Activated CD4-positive, alpha-beta memory T cell treated with anti-CD3 and anti-CD28 coated beads, Interleukin-2, amount 10 ng/mL, durations not matched to agents 7 days and 5 days (primary cell): ENCODE measurements around the gene ABL2. TPM values are rescaled to one million over a fixed set of nuclear protein-coding genes. Genes with fewer than 3 reads are reported as not detected.
"Not testable (repeated sequence)": the region's sequence is repeated elsewhere in the genome, so short reads cannot be mapped to it uniquely, and the experiment has no call there.

Experiments used
- CTCF ChIA-PET: fragments of 350-600 bp; sonication (Branson Sonifier 250); formaldehyde crosslinking; loops from one replicate; lab custom pipeline; 2021; ENCODE audit warnings: antibody characterized with exemption, inconsistent platforms; lab: Charles Lee
- POLR2A ChIA-PET: fragments of 350-600 bp; sonication (Branson Sonifier 250); formaldehyde crosslinking; loops from one replicate; lab custom pipeline; 2021; ENCODE audit warnings: antibody characterized with exemption; lab: Charles Lee
- DNase-seq: peaks from one replicate; pipeline ENCODE4 v3.0.0-alpha.2; 2020
- H3K27ac Mint-ChIP-seq: one replicate; pipeline ENCODE4 v1.8.0; 2021; ENCODE audit warnings: mild to moderate bottlenecking, mixed read lengths
- H3K27me3 Mint-ChIP-seq: one replicate; pipeline ENCODE4 v1.8.0; 2021; ENCODE audit warnings: mixed read lengths
- H3K36me3 Mint-ChIP-seq: one replicate; pipeline ENCODE4 v1.8.0; 2021; ENCODE audit warnings: low read depth, mixed read lengths
- H3K4me1 Mint-ChIP-seq: one replicate; pipeline ENCODE4 v1.8.0; 2021; ENCODE audit warnings: mixed read lengths
- H3K4me3 Mint-ChIP-seq: one replicate; pipeline ENCODE4 v1.8.0; 2021; ENCODE audit warnings: mild to moderate bottlenecking, mixed read lengths
- H3K9me3 Mint-ChIP-seq: one replicate; pipeline ENCODE4 v1.8.0; 2021; ENCODE audit warnings: mixed read lengths
- total RNA-seq, 2 experiments: library from RNA; stranded (reverse); gene quantifications; one replicate each; pipeline ENCODE4 v1.2.3, GENCODE V29; 2021

The ABL2 gene
- total RNA-seq, 2 experiments from 2014 or later: 8.6 to 9.3 TPM

DNA sequence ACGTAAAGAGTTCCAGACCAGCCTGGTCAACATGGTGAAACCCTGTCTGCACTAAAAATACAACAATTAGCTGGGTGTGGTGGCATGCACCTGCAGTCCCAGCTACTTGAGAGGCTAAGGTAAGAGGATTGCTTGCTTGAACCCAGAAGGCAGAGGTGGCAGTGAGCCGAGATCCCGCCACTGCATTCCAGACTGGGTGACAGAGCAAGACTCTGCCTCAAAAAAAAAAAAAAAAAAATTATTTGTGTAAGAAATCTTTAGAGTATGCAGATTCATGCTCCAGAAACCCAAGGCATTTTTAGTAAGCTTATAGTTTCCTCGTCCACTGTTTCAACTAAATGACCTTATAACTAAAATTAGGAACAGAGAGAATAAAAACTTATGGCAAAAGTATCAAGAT, 51.3 kb downstream of the ABL2 start:
- ChIA-PET POLR2A (no interaction called here), CTCF (no interaction called here)
- H3K27me3 Mint-ChIP-seq: no peaks in the 10 kb centered on the region

DNA sequence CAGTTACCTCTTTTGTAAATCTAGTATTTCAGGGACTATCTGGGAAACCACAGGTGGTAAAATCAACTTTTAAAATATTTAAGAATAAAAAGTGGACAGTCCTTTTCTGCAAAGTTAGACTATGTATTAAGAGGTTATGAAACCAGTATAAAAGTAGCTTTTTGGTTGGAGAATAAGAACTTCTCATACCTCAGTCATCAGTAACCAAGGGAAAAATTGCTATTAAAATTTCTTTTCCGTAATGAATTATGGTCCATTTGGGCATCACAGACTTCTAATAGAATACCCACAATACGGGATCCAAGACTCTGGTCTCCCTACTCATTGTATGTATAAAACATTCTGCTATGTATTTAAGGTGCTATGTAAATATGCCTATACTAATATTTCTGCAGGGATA, 51.9 kb downstream of the ABL2 start:
- CTCF ChIA-PET: no interaction called here
- POLR2A ChIA-PET: no interaction called here

More for the DNA sequence above, 51.3 kb downstream of the ABL2 start:
- peaks cover 2% of the 10 kb centered on the region for H3K36me3 Mint-ChIP-seq
- no peaks in the 10 kb centered on the region for H3K4me1 Mint-ChIP-seq
- H3K9me3 Mint-ChIP-seq: no peaks in the 10 kb centered on the region
- H3K4me3 Mint-ChIP-seq: no peak overlapping the region
- no peak for DNase-seq
- no peak overlapping the region for H3K27ac Mint-ChIP-seq

DNA sequence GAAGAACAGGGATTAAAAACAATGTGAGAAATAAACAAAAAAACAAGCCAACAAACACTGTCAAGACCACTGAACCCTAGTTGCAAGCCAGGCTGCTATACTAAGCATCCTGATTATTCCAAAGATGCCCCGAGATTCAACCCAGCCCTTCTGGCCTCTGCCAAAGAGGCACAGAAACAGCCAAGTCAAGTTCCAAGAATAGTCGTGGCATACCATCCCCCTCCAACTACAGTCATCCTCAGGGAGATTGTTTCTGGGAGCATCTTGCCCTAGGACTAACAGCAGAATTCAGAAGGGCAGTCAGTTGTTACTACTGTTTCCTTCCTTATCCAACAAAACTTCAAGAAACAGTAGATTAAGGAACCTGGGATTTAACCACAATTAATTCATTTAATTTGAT, 52.3 kb downstream of the ABL2 start:
- Mint-ChIP-seq H3K9me3 (no peaks in the 10 kb centered on the region), H3K4me3 (no peak overlapping the region), H3K36me3 (peaks cover 2% of the 10 kb centered on the region), H3K4me1 (no peaks in the 10 kb centered on the region), H3K27me3 (no peaks in the 10 kb centered on the region), H3K27ac (no peak overlapping the region)
- ChIA-PET CTCF (no interaction called here), POLR2A (no interaction called here)
- no peak for DNase-seq

More for the DNA sequence above, 51.9 kb downstream of the ABL2 start:
- Mint-ChIP-seq H3K27me3 (no peaks in the 10 kb centered on the region), H3K9me3 (no peaks in the 10 kb centered on the region), H3K4me1 (no peaks in the 10 kb centered on the region), H3K27ac (no peak overlapping the region), H3K36me3 (peaks cover 2% of the 10 kb centered on the region), H3K4me3 (no peak overlapping the region)
- no peak for DNase-seq

DNA sequence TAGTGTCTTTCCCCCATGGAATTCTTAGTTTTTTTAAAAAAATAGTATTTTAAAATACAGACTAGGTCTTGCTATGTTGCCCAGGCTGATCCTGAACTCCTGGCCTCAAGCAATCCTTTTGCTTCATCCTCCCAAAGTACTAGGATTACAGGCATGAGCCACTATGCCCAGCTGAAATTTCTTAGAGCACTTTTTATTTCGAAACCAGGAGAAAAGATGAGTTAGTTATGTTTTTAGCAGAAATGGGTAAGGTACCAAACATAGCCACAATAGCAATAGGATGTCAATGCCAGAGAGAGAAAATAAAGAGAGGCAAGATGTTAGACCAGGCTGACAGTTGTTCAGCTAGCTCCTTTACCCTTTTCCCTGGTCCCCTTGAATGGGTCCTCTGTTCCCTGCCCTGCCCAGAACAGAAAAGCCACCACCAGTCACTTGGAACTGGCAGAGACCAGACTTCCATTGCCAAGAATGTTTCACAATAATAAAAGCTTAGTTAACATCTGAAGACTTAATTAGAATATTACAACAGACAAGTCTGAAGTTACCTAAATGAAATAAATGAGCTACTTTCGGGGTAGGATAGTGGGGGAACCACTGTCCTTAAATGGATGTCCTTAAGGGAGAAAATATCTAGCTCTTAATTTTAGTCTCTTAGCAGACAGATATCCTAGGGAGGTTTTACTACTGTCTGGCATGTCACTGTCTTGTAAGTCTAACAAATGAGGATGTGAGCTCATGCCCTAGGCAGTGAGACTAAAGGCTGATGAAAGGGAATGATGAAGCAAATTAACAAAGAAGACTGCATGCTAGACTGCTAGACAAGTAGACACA, 54.3 kb downstream of the ABL2 start:
- Mint-ChIP-seq H3K4me1 (no peaks in the 10 kb centered on the region), H3K4me3 (no peak overlapping the region), H3K36me3 (no peaks in the 10 kb centered on the region), H3K9me3 (no peaks in the 10 kb centered on the region), H3K27ac (no peak overlapping the region), H3K27me3 (no peaks in the 10 kb centered on the region)
- POLR2A ChIA-PET: interaction anchor here (1.2 kb wide), 1 partner anchor 15 kb away, joined by 4 read pairs; no protein-coding TSS in a partner anchor
- DNase-seq: no peak
- CTCF ChIA-PET: no interaction called here

DNA sequence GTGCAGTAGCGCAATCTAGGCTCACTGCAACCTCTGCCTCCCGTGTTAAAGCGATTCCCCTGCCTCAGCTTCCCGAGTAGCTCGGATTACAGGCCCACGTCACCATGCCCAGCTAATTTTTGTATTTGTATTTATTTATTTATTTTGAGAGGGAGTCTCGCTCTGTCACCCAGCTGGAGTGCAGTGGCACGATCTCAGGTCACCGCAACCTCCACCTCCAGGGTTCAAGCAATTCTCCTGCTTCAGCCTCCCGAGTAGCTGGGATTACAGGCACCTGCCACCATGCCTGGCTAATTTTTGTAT, 59.1 kb downstream of the ABL2 start:
- H3K4me1 Mint-ChIP-seq, H3K36me3 Mint-ChIP-seq, H3K27ac Mint-ChIP-seq, H3K9me3 Mint-ChIP-seq, POLR2A ChIA-PET, H3K4me3 Mint-ChIP-seq, DNase-seq, CTCF ChIA-PET, H3K27me3 Mint-ChIP-seq: not testable (repeated sequence)

DNA sequence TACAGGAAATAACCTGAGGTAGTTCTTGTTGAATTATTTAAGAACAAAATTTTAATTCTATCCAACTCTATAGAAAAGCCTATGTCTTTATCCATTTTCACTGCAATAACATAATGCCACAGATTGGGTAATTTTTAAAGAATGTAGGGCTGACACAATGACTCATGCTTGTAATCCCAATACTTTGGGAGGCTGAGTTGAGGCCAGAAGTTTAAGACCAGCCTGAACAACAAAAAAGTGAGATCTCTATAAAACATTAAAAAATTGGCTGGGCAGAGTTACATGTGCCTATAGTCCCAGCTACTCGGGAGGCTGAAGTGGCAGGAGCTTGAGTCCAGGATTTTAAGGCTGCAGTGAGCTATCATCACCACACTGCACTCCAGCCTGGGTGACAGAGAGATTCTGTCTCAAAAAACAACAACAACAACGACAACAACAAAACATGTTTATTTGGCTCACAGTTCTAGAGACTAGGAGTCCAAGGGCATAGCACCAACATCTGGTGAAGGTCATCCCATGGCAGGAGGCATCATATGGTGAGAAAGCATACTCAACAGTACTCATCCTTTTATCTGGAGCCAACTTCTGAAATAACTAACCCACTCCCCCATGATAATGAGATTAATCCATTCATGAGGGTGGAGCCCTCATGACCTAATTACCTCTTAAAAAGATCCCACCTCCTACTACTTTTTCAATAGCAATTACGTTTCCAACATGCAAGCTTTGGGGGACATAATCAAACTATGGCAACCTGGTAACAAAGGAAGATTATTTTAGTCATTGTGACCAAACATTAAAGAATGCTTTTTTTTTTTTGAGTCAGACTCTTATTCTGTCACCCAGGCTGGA, 59.6 kb downstream of the ABL2 start:
- no peak overlapping the region for H3K27ac Mint-ChIP-seq
- no peaks in the 10 kb centered on the region for H3K4me1 Mint-ChIP-seq
- no peaks in the 10 kb centered on the region for H3K27me3 Mint-ChIP-seq
- no peak overlapping the region for H3K4me3 Mint-ChIP-seq
- ChIA-PET CTCF (no interaction called here), POLR2A (no interaction called here)
- no peaks in the 10 kb centered on the region for H3K9me3 Mint-ChIP-seq
- no peaks in the 10 kb centered on the region for H3K36me3 Mint-ChIP-seq
- DNase-seq: no peak

DNA sequence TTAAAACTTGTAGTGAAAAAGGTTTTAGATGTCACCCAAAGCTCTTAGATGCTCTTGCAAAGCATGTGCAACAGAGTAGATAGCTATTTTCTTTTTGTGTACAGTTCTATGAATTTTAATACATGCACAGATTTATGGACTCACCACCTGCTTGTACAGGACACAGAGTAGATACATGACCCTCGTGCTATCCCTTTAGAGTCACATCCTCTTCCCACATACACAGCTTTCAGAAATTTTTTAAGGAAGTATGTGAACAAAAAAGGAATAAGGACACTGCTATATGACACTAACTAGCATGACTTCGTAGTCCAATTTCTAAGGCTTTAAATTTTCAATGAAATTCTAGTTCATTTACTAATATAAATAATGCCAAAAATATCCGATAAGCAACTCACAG, 60.9 kb downstream of the ABL2 start:
- POLR2A ChIA-PET: no interaction called here
- DNase-seq: no peak
- Mint-ChIP-seq H3K4me3 (no peak overlapping the region), H3K27me3 (no peaks in the 10 kb centered on the region), H3K36me3 (no peaks in the 10 kb centered on the region), H3K4me1 (no peaks in the 10 kb centered on the region), H3K9me3 (no peaks in the 10 kb centered on the region), H3K27ac (no peak overlapping the region)
- CTCF ChIA-PET: no interaction called here

DNA sequence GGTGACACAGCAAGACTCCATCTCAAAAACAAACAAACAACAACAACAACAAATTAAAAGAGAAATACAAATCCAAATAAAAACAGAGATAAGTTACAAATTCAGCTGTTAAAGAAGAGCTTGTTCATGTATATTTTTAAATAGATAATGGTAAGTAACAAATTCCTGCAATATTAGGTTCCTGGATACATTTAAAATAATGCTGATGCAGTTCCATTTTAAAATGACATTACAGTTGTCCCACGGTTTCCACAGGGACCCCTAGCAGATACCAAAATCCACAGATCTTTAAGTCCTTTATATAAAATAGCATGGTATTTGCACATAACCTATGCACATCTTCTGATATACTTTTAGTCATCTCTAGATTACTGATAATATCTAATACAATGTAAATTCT, 61.5 kb downstream of the ABL2 start:
- H3K4me3 Mint-ChIP-seq: no peak overlapping the region
- no peaks in the 10 kb centered on the region for H3K27me3 Mint-ChIP-seq
- H3K4me1 Mint-ChIP-seq: no peaks in the 10 kb centered on the region
- ChIA-PET CTCF (no interaction called here), POLR2A (no interaction called here)
- H3K36me3 Mint-ChIP-seq: no peaks in the 10 kb centered on the region
- no peak for DNase-seq
- no peaks in the 10 kb centered on the region for H3K9me3 Mint-ChIP-seq
- no peak overlapping the region for H3K27ac Mint-ChIP-seq

DNA sequence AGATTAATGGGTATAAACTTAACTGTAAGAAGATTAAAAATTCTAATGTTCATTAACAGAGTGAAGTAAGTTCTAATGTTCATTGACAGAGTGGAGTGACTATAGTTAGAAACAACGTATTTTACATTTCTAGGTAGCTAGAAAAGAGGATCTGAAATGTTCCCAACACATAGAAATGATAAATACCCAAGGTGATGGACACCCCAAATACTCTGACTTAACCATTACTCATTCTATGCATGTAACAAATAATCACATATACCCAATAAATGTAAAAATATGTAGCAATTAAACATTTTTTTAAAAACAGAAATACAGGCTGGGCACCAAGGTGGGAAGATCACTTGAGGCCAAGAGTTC, 62.1 kb downstream of the ABL2 start:
- Mint-ChIP-seq H3K9me3 (no peaks in the 10 kb centered on the region), H3K4me3 (no peak overlapping the region), H3K36me3 (no peaks in the 10 kb centered on the region), H3K27me3 (no peaks in the 10 kb centered on the region), H3K4me1 (no peaks in the 10 kb centered on the region), H3K27ac (no peak overlapping the region)
- ChIA-PET CTCF (no interaction called here), POLR2A (no interaction called here)
- no peak for DNase-seq

DNA sequence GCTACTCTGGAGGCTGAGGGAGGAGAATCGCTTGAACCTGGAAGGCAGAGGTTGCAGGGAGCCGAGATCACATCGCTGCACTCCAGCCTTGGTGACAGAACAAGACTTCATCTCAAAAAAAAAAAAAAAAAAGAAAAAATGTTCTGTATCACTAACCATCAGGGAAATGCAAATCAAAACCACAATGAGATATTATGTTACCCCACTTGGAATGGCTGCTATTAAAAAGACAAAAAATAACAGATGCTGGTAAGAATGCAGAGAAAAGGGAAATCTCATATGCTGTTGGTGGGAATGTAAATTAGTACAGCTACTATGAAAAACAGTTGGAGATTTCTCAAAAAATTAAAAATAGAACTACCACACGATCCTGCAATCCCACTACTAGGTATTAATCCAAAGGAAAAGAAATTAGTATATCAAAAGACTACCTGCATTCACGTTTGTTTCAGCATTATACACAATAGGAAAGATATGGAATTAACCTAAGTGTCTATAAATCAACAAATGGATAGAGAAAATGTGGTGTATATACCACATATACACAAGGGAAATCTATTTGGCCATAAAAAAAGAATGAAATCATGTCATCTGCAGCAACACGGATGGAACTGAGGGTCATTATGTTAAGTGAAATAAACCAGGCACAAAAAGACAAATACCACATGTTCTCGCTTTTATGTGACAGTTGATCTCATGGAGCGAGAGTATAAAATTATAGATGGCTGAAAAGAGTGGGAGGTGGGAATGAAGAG, 62.6 kb downstream of the ABL2 start:
- H3K9me3 Mint-ChIP-seq: no peaks in the 10 kb centered on the region
- H3K27ac Mint-ChIP-seq: no peak overlapping the region
- peaks cover under 1% of the 10 kb centered on the region for H3K36me3 Mint-ChIP-seq
- no peak overlapping the region for H3K4me3 Mint-ChIP-seq
- POLR2A ChIA-PET: no interaction called here
- no peaks in the 10 kb centered on the region for H3K4me1 Mint-ChIP-seq
- DNase-seq: no peak
- CTCF ChIA-PET: interaction anchor here (1.1 kb wide), 1 partner anchor 14 kb away, joined by 3 read pairs; no protein-coding TSS in a partner anchor
- H3K27me3 Mint-ChIP-seq: no peaks in the 10 kb centered on the region

DNA sequence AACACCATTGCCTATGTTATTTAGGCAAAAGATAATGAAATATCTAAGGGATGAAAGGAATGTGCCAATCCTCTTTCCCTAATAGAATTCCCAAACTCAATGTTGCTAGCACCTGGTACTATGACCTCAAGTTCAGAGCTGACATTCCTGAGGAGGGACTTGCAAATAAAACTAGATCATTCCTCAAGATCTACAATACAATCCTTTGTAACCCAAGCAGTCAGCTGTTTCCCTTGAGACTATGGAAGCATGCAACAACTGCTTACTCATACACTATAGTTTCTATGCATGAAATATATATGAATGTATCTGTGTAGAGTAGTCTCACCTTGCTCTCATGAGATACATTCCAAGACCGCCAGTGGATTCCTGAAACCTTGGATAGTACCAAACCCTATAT, 65.0 kb downstream of the ABL2 start:
- H3K9me3 Mint-ChIP-seq: no peaks in the 10 kb centered on the region
- H3K4me3 Mint-ChIP-seq: no peak overlapping the region
- H3K27me3 Mint-ChIP-seq: no peaks in the 10 kb centered on the region
- ChIA-PET CTCF (interaction anchor here (1.0 kb wide), 1 partner anchor 8 kb away, joined by 3 read pairs; no protein-coding TSS in a partner anchor), POLR2A (no interaction called here)
- peaks cover 2% of the 10 kb centered on the region for H3K36me3 Mint-ChIP-seq
- no peaks in the 10 kb centered on the region for H3K4me1 Mint-ChIP-seq
- no peak for DNase-seq
- H3K27ac Mint-ChIP-seq: no peak overlapping the region

DNA sequence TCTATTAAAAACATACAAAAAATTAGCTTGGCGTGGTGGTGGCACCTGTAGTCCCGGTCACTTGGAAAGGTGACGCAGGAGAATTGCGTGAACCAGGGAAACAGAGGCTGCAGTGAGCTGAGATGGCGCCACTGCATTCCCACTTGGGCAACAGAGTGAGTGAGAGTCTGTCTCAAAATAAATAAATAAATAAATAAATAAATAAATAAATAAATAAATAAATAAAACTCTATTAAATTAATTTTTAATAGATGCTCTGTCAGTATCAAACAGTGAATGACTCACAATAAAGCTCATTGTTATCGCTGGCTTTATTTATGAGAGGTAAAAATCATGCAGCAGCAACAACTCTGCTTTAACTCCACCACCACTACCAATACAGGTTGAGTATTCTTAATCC, 72.8 kb downstream of the ABL2 start:
- no peaks in the 10 kb centered on the region for H3K4me1 Mint-ChIP-seq
- ChIA-PET POLR2A (no interaction called here), CTCF (interaction anchor here (0.7 to 1.0 kb wide), 2 partner anchors 8 to 37 kb away, joined by 3 read pairs; no protein-coding TSS in a partner anchor)
- no peak overlapping the region for H3K4me3 Mint-ChIP-seq
- peaks cover under 1% of the 10 kb centered on the region for H3K36me3 Mint-ChIP-seq
- DNase-seq: no peak
- H3K27me3 Mint-ChIP-seq: no peaks in the 10 kb centered on the region
- no peak overlapping the region for H3K27ac Mint-ChIP-seq
- H3K9me3 Mint-ChIP-seq: no peaks in the 10 kb centered on the region

DNA sequence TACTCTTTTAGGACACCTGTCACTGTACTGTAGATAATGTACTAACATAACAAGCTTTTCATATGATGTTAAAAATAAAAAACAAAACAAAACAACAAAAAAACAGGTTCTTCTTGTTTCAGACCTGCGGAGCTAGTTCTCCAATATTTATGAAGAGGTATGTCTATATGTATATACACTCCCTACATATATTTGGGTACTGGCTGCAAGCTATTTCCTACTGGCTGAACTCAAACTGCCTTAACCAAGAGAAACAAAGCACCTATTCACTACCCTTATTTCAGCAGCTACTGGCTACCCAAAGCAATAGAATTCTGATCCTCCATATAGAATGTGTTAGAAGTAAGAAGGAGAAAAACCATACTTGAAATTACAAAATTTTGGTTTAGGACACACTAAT, 73.5 kb downstream of the ABL2 start:
- POLR2A ChIA-PET: no interaction called here
- CTCF ChIA-PET: interaction anchor here (0.7 to 1.0 kb wide), 2 partner anchors 9 to 37 kb away, joined by 3 read pairs; no protein-coding TSS in a partner anchor
- Mint-ChIP-seq H3K9me3 (no peaks in the 10 kb centered on the region), H3K27me3 (no peaks in the 10 kb centered on the region), H3K4me1 (no peaks in the 10 kb centered on the region), H3K4me3 (no peak overlapping the region), H3K27ac (no peak overlapping the region), H3K36me3 (no peaks in the 10 kb centered on the region)
- no peak for DNase-seq
